Progenitor cell of endocrine pancreas (in vitro differentiated cells): Measurements from ENCODE around the gene PARD3. TPM values are rescaled to one million over a fixed set of nuclear protein-coding genes. Genes with fewer than 3 reads are reported as not detected.
"Not testable (repeated sequence)": the region's sequence is repeated elsewhere in the genome, so short reads cannot be mapped to it uniquely, and the experiment has no call there.

Source experiments
- DNase-seq: peaks from one replicate; pipeline ENCODE4 v3.0.0; 2021; ENCODE audit warnings: low spot score; ENCODE audit not compliant: unreplicated experiment
- H3K27ac Mint-ChIP-seq: 2 replicates; pipeline ENCODE4 v1.8.0; 2021; ENCODE audit warnings: mild to moderate bottlenecking, moderate library complexity, mixed read lengths
- H3K27me3 Mint-ChIP-seq: 2 replicates; pipeline ENCODE4 v1.8.0; 2021; ENCODE audit warnings: mixed read lengths
- H3K36me3 Mint-ChIP-seq: 2 replicates; pipeline ENCODE4 v1.8.0; 2022; ENCODE audit warnings: mixed read lengths; ENCODE audit not compliant: insufficient read depth
- H3K4me1 Mint-ChIP-seq: 2 replicates; pipeline ENCODE4 v1.8.0; 2021; ENCODE audit warnings: low read depth, mixed read lengths
- H3K4me3 Mint-ChIP-seq: 2 replicates; pipeline ENCODE4 v1.8.0; 2021; ENCODE audit warnings: low read depth, mild to moderate bottlenecking, moderate library complexity, mixed read lengths
- H3K9me3 Mint-ChIP-seq: 2 replicates; pipeline ENCODE4 v1.8.0; 2021; ENCODE audit warnings: low read depth, mixed read lengths
- total RNA-seq: library from RNA; stranded (reverse); gene quantifications from 2 replicates; pipeline ENCODE4 v1.2.1, GENCODE V29; 2021
- TF ChIP-seq, protein P1 (sequence below): fragments of 200-600 bp; sonication (generic); IDR thresholded peaks from one replicate; pipeline ENCODE4 v1.5.0; 2021; ENCODE audit warnings: antibody characterized with exemption, mild to moderate bottlenecking; ENCODE audit not compliant: unreplicated experiment

PARD3 gene
- total RNA-seq, 1 donor from 2014 or later: 85.3 TPM

GRCh38 chr10:34397324-34397723 lies 417.8 kb downstream of the PARD3 start:
- Mint-ChIP-seq H3K27ac (no peak overlapping the region), H3K36me3 (peaks cover 12% of the 10 kb centered on the region), H3K4me1 (peaks cover 5% of the 10 kb centered on the region), H3K4me3 (no peak overlapping the region), H3K9me3 (no peaks in the 10 kb centered on the region), H3K27me3 (no peaks in the 10 kb centered on the region)
- DNase-seq: no peak
- TF ChIP-seq, protein P1, sequence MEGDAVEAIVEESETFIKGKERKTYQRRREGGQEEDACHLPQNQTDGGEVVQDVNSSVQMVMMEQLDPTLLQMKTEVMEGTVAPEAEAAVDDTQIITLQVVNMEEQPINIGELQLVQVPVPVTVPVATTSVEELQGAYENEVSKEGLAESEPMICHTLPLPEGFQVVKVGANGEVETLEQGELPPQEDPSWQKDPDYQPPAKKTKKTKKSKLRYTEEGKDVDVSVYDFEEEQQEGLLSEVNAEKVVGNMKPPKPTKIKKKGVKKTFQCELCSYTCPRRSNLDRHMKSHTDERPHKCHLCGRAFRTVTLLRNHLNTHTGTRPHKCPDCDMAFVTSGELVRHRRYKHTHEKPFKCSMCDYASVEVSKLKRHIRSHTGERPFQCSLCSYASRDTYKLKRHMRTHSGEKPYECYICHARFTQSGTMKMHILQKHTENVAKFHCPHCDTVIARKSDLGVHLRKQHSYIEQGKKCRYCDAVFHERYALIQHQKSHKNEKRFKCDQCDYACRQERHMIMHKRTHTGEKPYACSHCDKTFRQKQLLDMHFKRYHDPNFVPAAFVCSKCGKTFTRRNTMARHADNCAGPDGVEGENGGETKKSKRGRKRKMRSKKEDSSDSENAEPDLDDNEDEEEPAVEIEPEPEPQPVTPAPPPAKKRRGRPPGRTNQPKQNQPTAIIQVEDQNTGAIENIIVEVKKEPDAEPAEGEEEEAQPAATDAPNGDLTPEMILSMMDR: no peak

- H3K4me1 Mint-ChIP-seq: peaks cover 2% of the 10 kb centered on the region
- H3K4me3 Mint-ChIP-seq: no peak overlapping the region
- H3K27me3 Mint-ChIP-seq: no peaks in the 10 kb centered on the region
- no peaks in the 10 kb centered on the region for H3K9me3 Mint-ChIP-seq
- H3K27ac Mint-ChIP-seq: no peak overlapping the region
- DNase-seq: no peak
- peaks cover 12% of the 10 kb centered on the region for H3K36me3 Mint-ChIP-seq
- TF ChIP-seq, protein P1: no peak
Observed at GRCh38 chr10:34396663-34397062, 418.4 kb downstream of the PARD3 start.

DNA sequence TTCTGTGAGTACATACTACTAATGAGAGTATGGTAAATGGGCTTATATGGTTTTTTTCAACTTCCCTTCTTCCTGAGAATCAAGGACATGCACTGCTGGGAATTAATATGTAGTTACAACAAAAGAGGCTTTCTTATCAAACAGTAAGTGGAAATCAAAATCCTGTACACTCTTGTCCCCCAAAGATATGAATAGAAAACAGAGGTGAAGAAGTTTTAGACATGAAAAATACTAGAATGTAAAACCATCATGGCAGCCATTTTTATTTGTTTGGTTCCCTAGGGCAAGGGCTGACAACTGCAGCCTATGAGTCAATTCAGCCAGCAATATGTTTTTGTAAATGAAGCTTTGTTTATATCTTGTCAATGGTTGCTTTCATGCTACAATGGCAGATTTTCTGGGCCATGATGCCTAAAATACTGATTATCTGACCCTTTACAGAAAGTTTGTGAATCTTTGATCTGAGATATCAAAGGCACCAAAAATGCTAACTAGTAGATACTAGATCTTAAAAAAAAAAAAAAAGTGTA lies 422.4 kb downstream of the PARD3 start:
- Mint-ChIP-seq H3K27ac (no peak overlapping the region), H3K27me3 (no peaks in the 10 kb centered on the region), H3K9me3 (no peaks in the 10 kb centered on the region), H3K36me3 (peaks cover 9% of the 10 kb centered on the region), H3K4me3 (no peak overlapping the region), H3K4me1 (no peaks in the 10 kb centered on the region)
- no peak for DNase-seq
- TF ChIP-seq, protein P1: no peak

GRCh38 chr10:34391168-34391567 lies 423.9 kb downstream of the PARD3 start:
- not testable (repeated sequence) for H3K9me3 Mint-ChIP-seq, H3K27ac Mint-ChIP-seq, H3K4me1 Mint-ChIP-seq, H3K27me3 Mint-ChIP-seq, DNase-seq, H3K36me3 Mint-ChIP-seq, H3K4me3 Mint-ChIP-seq

GRCh38 chr10:34389801-34390200 lies 425.3 kb downstream of the PARD3 start:
- H3K4me1 Mint-ChIP-seq: no peaks in the 10 kb centered on the region
- TF ChIP-seq, protein P1: no peak
- H3K9me3 Mint-ChIP-seq: no peaks in the 10 kb centered on the region
- no peak overlapping the region for H3K27ac Mint-ChIP-seq
- no peak overlapping the region for H3K4me3 Mint-ChIP-seq
- peaks cover 2% of the 10 kb centered on the region for H3K36me3 Mint-ChIP-seq
- no peaks in the 10 kb centered on the region for H3K27me3 Mint-ChIP-seq
- DNase-seq: no peak

DNA sequence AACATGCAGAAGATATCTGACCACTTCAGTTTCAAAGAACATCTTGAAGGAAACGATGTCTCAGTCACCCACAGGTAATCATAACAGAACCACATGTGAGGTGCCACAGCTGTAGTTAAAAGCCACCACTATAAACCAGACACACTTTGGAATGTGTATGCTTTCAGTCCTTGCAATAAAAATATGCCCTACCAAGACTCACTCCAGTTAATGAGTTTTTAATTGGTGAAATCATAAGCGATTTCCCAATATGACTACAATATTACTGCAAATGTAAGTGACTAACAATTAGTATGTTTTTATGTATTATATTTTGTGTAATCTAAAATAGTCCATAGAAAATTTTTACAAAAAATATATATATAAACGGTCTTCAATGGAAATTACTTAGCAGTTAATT lies 428.2 kb downstream of the PARD3 start:
- Mint-ChIP-seq H3K4me1 (peaks cover 5% of the 10 kb centered on the region), H3K27ac (no peak overlapping the region), H3K27me3 (no peaks in the 10 kb centered on the region), H3K9me3 (no peaks in the 10 kb centered on the region), H3K36me3 (peaks cover 11% of the 10 kb centered on the region), H3K4me3 (no peak overlapping the region)
- TF ChIP-seq, protein P1: no peak
- no peak for DNase-seq
